Activated CD4-positive, CD25-positive, alpha-beta regulatory T cell treated with anti-CD3 and anti-CD28 coated beads, Interleukin-2, amount 50 U/mL, for 16 hours (primary cell): Measurements from ENCODE around the gene ARID2.

ENCODE experiments used
- DNase-seq: peaks from one replicate; pipeline ENCODE4 v3.0.0-alpha.2; 2020; ENCODE audit warnings: low read depth, low spot score

The ARID2 gene, protein sequence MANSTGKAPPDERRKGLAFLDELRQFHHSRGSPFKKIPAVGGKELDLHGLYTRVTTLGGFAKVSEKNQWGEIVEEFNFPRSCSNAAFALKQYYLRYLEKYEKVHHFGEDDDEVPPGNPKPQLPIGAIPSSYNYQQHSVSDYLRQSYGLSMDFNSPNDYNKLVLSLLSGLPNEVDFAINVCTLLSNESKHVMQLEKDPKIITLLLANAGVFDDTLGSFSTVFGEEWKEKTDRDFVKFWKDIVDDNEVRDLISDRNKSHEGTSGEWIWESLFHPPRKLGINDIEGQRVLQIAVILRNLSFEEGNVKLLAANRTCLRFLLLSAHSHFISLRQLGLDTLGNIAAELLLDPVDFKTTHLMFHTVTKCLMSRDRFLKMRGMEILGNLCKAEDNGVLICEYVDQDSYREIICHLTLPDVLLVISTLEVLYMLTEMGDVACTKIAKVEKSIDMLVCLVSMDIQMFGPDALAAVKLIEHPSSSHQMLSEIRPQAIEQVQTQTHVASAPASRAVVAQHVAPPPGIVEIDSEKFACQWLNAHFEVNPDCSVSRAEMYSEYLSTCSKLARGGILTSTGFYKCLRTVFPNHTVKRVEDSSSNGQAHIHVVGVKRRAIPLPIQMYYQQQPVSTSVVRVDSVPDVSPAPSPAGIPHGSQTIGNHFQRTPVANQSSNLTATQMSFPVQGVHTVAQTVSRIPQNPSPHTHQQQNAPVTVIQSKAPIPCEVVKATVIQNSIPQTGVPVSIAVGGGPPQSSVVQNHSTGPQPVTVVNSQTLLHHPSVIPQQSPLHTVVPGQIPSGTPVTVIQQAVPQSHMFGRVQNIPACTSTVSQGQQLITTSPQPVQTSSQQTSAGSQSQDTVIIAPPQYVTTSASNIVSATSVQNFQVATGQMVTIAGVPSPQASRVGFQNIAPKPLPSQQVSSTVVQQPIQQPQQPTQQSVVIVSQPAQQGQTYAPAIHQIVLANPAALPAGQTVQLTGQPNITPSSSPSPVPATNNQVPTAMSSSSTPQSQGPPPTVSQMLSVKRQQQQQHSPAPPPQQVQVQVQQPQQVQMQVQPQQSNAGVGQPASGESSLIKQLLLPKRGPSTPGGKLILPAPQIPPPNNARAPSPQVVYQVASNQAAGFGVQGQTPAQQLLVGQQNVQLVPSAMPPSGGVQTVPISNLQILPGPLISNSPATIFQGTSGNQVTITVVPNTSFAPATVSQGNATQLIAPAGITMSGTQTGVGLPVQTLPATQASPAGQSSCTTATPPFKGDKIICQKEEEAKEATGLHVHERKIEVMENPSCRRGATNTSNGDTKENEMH (N-terminal part only)

DNA sequence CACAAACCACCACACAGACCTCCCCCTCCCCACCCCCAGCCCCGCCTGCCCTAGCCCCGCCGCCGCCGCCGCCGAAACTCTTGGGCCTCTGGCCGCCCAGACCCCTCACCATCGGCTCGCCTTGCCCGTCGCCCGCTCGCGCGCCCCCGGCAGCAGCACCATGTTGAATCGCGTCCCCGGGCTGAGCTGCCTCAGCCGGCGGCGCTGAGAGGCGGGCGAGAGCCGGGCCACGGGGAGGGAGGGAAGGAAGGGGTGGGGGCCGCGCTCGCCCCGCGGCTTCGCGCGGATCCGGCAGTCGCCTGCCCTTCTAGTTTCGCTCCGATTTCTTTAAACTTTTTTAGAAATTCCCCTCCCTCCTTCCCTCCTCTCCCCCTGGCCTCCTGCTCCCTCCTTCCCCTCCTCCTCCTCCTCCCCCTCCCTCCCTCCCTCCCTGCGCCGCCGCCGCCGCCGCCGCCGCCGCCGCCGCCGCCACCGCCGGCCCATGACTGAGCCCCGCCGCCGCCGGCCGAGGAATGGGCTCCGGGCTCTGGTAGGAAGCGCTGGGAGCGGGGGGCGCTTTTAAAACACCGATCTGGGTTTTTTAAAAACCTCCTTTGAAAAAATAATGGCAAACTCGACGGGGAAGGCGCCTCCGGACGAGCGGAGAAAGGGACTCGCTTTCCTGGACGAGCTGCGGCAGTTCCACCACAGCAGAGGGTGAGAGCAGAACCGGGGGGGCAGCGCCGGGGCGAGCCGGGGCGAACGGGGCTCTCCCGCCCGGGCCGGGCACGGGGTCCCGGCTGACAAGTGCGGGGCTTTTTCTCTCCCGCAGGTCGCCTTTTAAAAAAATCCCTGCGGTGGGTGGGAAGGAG, at the start of gene ARID2:
ARID2 (plus strand) TSS at position 474 of the 851 bp plus-strand sequence; CDS start at position 605, 131 bp downstream.
- DNase-seq: peak; percentile 47

GRCh38 chr12:45680362-45680761, 49.1 kb upstream of the ARID2 start:
- no peak for DNase-seq

GRCh38 chr12:45681465-45681864, 48.0 kb upstream of the ARID2 start:
- DNase-seq: no peak

DNA sequence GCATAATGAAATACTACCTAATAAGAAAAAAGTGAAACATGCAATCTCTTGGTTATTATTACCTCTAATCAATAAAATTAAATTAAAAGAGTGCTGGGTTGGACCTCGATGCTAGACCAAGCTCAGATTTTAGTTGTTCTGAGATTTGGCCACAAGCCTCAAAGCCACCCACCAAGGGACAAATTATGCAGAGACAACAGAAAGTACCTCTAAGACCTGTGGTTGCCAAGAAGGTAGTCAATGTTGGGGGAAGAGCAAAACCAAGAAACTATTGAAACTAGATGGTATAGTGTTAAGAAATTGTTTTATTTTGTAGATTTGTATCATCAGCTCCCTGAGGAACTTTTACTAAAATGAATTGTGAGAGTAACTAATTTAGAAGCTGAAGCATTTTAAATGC, 43.8 kb upstream of the ARID2 start:
- DNase-seq: no peak

GRCh38 chr12:45687081-45688015, 42.2 kb upstream of the ARID2 start:
- DNase-seq: no peak

GRCh38 chr12:45688183-45688582, 41.3 kb upstream of the ARID2 start:
- DNase-seq: no peak

GRCh38 chr12:45695035-45695434, 34.5 kb upstream of the ARID2 start:
- no peak for DNase-seq

DNA sequence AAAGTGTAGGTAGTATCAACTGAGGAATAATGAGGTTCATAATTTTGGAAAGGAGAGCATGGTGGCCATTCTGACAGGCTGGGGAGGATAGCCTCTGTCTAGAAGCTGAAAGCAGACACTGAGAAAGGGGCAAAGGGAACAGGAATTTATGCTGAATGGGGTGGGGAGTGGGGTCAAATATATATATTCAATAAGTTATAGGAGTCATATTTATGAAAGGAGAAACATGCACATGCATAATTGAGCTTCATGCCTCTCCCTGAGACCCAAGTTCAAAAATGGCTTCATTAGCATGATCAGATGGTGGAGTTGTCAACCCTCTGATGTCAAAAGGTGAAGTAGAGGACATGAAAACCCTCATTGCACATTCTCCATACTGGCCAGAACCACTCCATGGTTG, 33.9 kb upstream of the ARID2 start:
- DNase-seq: no peak

- no peak for DNase-seq
These were observed 33.5 kb upstream of the ARID2 start for GRCh38 chr12:45696049-45696448.

- DNase-seq: no peak
These were observed 32.1 kb upstream of the ARID2 start for GRCh38 chr12:45697371-45697770.

GRCh38 chr12:45701296-45701695, 28.2 kb upstream of the ARID2 start:
- DNase-seq: no peak

DNA sequence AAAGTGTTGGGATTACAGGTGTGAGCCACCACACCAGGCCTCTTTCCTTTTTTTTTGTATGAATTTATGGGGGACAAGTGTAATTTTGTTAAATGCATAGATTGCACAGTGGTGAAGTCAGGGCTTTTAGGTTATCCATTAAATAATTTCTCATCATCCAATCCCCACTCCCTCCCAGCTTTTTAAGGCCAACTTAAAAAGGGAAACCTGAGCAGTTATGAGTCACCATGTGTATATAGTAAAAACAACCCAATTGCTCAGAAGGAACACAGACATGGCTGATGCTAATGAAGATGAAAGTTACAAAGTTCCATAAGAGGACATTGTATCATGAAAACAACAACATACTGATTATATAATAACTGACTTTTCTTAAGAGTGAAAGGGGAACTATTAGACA, 25.6 kb upstream of the ARID2 start:
- no peak for DNase-seq

DNA sequence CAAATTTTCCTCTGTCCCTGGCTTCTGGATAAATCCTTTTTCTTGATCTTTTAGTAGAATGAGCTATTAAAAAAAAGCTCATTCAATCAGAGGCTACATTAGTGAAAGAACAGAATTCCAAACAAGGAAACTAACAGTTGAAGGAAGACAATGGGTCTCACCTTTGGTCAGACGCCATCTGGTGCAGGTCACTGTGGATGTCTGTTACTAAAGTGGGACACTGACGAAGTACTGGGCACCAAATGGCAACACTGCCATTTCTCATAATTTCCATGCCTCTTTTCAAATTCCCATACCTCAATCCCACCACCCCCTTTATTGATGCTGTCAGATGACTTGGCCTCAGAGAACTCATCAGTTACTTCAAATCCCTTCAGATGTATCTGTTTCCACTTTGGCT, 24.5 kb upstream of the ARID2 start:
- no peak for DNase-seq

DNA sequence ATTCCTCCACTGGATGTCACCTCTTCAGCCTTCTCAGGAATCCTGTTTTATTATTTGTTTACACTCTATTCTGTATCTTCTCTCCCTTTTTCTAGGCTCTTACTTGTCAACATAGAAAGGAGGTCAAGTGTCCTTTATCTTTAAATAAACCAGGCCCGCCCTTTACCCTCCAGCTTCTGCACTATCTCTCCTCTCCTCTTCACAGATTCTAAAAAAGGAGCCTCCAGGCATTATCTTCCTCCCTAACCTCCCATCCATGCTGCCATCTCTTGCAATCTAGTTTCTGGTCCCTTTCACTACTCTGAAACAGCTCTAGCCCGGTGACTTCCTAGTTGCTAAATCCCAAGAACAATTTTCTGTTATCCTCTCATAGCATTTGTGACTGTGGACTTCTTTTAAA, 24.1 kb upstream of the ARID2 start:
- no peak for DNase-seq

DNA sequence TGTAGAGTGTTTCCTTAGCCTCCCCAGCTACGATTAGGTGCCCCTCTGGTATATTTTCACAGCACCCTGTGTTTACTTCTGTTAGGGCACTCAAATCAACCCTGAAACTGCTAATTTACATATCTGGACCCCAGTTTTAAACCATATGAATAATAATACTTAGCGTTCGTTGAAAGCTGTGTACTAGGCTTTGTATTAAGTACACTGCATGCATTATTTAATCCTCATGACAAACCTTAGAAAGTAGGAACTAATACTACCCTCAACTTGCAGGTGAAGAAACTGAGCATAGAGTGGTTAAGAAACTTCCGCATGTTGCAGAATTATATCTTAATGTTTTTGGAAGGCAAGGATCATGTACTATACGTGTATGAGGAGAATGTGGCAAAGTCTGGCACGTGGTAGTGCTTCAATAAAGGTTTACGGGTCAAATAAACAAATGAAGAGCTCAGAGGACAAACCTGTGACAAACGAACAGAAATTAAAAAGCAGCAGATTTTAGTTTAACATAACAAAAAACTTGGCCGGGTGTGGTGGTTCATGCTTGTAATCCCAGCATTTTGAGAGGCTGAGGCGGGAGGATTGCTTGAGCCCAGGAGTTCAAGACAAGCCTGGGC, 22.2 kb upstream of the ARID2 start:
- no peak for DNase-seq

- no peak for DNase-seq
These were observed 21.1 kb upstream of the ARID2 start for GRCh38 chr12:45708363-45708762.

GRCh38 chr12:45708901-45709300, 20.6 kb upstream of the ARID2 start:
- no peak for DNase-seq

- DNase-seq: no peak
These were observed 17.2 kb upstream of the ARID2 start for GRCh38 chr12:45712319-45712718.

GRCh38 chr12:45713078-45713477, 16.4 kb upstream of the ARID2 start:
- DNase-seq: no peak
